Activated naive CD8-positive, alpha-beta T cell treated with anti-CD3 and anti-CD28 coated beads, Interleukin-2, amount 50 U/mL, for 24 hours (primary cell): ENCODE measurements around the gene TMED5.
A peak's percentile ranks its signal among the peaks of the same experiment; 100 is the strongest.
"Not testable (repeated sequence)": the region's sequence is repeated elsewhere in the genome, so short reads cannot be mapped to it uniquely, and the experiment has no call there.

Experiments
- ATAC-seq: fragments of 150-1000 bp; cut with Tn5 transposase; one replicate; pipeline ENCODE4 v1.10.0; 2021
- DNase-seq: peaks from one replicate; pipeline ENCODE4 v3.0.0; 2021
- H3K27ac Mint-ChIP-seq: one replicate; pipeline ENCODE4 v1.8.0; 2021; ENCODE audit warnings: mild to moderate bottlenecking, mixed read lengths
- H3K27me3 Mint-ChIP-seq: one replicate; pipeline ENCODE4 v1.8.0; 2021; ENCODE audit warnings: mixed read lengths
- H3K36me3 Mint-ChIP-seq: one replicate; pipeline ENCODE4 v1.8.0; 2021; ENCODE audit warnings: low read depth, mixed read lengths
- H3K4me1 Mint-ChIP-seq: one replicate; pipeline ENCODE4 v1.8.0; 2021; ENCODE audit warnings: mixed read lengths
- H3K4me3 Mint-ChIP-seq: one replicate; pipeline ENCODE4 v1.8.0; 2021; ENCODE audit warnings: mild to moderate bottlenecking, moderate library complexity, mixed read lengths
- H3K9me3 Mint-ChIP-seq: one replicate; pipeline ENCODE4 v1.8.0; 2021; ENCODE audit warnings: mixed read lengths

Gene TMED5

GRCh38 chr1:93190432-93190831 is 10.2 kb upstream of the TMED5 start:
- H3K9me3 Mint-ChIP-seq: no peaks in the 10 kb centered on the region
- H3K27ac Mint-ChIP-seq: no peak overlapping the region
- no peak for ATAC-seq
- peaks cover 12% of the 10 kb centered on the region for H3K4me1 Mint-ChIP-seq
- DNase-seq: no peak
- H3K36me3 Mint-ChIP-seq: peaks cover 32% of the 10 kb centered on the region
- H3K4me3 Mint-ChIP-seq: no peak overlapping the region
- no peaks in the 10 kb centered on the region for H3K27me3 Mint-ChIP-seq

- peaks cover 28% of the 10 kb centered on the region for H3K36me3 Mint-ChIP-seq
- ATAC-seq (no peak), DNase-seq (no peak)
- H3K27me3 Mint-ChIP-seq: no peaks in the 10 kb centered on the region
- peaks cover 28% of the 10 kb centered on the region for H3K4me1 Mint-ChIP-seq
- no peak overlapping the region for H3K4me3 Mint-ChIP-seq
- H3K9me3 Mint-ChIP-seq: no peaks in the 10 kb centered on the region
- no peak overlapping the region for H3K27ac Mint-ChIP-seq
Measured at GRCh38 chr1:93186667-93187066, 6.5 kb upstream of the TMED5 start.

- H3K4me1 Mint-ChIP-seq: peaks cover 54% of the 10 kb centered on the region
- H3K4me3 Mint-ChIP-seq: peak within 1 kb of the TSS; percentile 86
- peak within 1 kb of the TSS; percentile 93 for H3K27ac Mint-ChIP-seq
- DNase-seq (peak; percentile 57), ATAC-seq (peak; percentile 8)
- H3K36me3 Mint-ChIP-seq: peaks cover 46% of the 10 kb centered on the region
- H3K9me3 Mint-ChIP-seq: no peaks in the 10 kb centered on the region
- H3K27me3 Mint-ChIP-seq: no peaks in the 10 kb centered on the region
Measured at GRCh38 chr1:93180723-93181613, 755 bp upstream of the TMED5 start, which contains the start of gene CCDC18. Gene CCDC18, plus strand, starts transcription at chr1:93180724. Its CDS starts 2,638 bp downstream, at chr1:93183362.

- Mint-ChIP-seq H3K4me3 (peak overlapping the region; percentile 86), H3K27ac (peak overlapping the region; percentile 93), H3K9me3 (peaks cover 4% of the 10 kb centered on the region), H3K36me3 (peaks cover 44% of the 10 kb centered on the region), H3K27me3 (no peaks in the 10 kb centered on the region), H3K4me1 (peaks cover 65% of the 10 kb centered on the region)
- DNase-seq: no peak
- no peak for ATAC-seq
Measured at GRCh38 chr1:93178418-93178817, 1.8 kb downstream of the TMED5 start.

GRCh38 chr1:93177991-93178390 is 2.2 kb downstream of the TMED5 start:
- peaks cover 65% of the 10 kb centered on the region for H3K4me1 Mint-ChIP-seq
- H3K27me3 Mint-ChIP-seq: no peaks in the 10 kb centered on the region
- DNase-seq: no peak
- peaks cover 4% of the 10 kb centered on the region for H3K9me3 Mint-ChIP-seq
- peaks cover 44% of the 10 kb centered on the region for H3K36me3 Mint-ChIP-seq
- H3K27ac Mint-ChIP-seq: peak overlapping the region; percentile 93
- ATAC-seq: no peak
- peak overlapping the region; percentile 86 for H3K4me3 Mint-ChIP-seq

GRCh38 chr1:93174638-93175037 is 5.6 kb downstream of the TMED5 start:
- not testable (repeated sequence) for H3K27me3 Mint-ChIP-seq, H3K27ac Mint-ChIP-seq, H3K4me3 Mint-ChIP-seq, ATAC-seq, H3K9me3 Mint-ChIP-seq, DNase-seq
- Mint-ChIP-seq H3K36me3 (peaks cover 49% of the 10 kb centered on the region), H3K4me1 (peaks cover 71% of the 10 kb centered on the region)

GRCh38 chr1:93172778-93173177 is 7.4 kb downstream of the TMED5 start:
- no peak for ATAC-seq
- peaks cover 48% of the 10 kb centered on the region for H3K36me3 Mint-ChIP-seq
- no peak overlapping the region for H3K27ac Mint-ChIP-seq
- no peaks in the 10 kb centered on the region for H3K27me3 Mint-ChIP-seq
- no peak overlapping the region for H3K4me3 Mint-ChIP-seq
- no peak for DNase-seq
- peaks cover 62% of the 10 kb centered on the region for H3K4me1 Mint-ChIP-seq
- peaks cover 8% of the 10 kb centered on the region for H3K9me3 Mint-ChIP-seq

GRCh38 chr1:93171549-93172034 is 8.6 kb downstream of the TMED5 start:
- Mint-ChIP-seq H3K27me3 (no peaks in the 10 kb centered on the region), H3K27ac (peak overlapping the region; percentile 59), H3K36me3 (peaks cover 50% of the 10 kb centered on the region), H3K9me3 (peaks cover 19% of the 10 kb centered on the region), H3K4me3 (peak overlapping the region; percentile 74), H3K4me1 (peaks cover 54% of the 10 kb centered on the region)
- DNase-seq (no peak), ATAC-seq (no peak)

- peaks cover 53% of the 10 kb centered on the region for H3K36me3 Mint-ChIP-seq
- not testable (repeated sequence) for H3K27ac Mint-ChIP-seq, H3K27me3 Mint-ChIP-seq, ATAC-seq, H3K4me3 Mint-ChIP-seq, DNase-seq
- H3K4me1 Mint-ChIP-seq: peaks cover 46% of the 10 kb centered on the region
- peaks cover 21% of the 10 kb centered on the region for H3K9me3 Mint-ChIP-seq
Measured at GRCh38 chr1:93170141-93170678, 10.0 kb downstream of the TMED5 start.

- ATAC-seq (no peak), DNase-seq (no peak)
- H3K27ac Mint-ChIP-seq: no peak overlapping the region
- H3K4me3 Mint-ChIP-seq: no peak overlapping the region
- peaks cover 46% of the 10 kb centered on the region for H3K36me3 Mint-ChIP-seq
- H3K27me3 Mint-ChIP-seq: no peaks in the 10 kb centered on the region
- peaks cover 28% of the 10 kb centered on the region for H3K4me1 Mint-ChIP-seq
- H3K9me3 Mint-ChIP-seq: peaks cover 17% of the 10 kb centered on the region
Measured at GRCh38 chr1:93167006-93167405, 13.2 kb downstream of the TMED5 start.

- not testable (repeated sequence) for H3K4me3 Mint-ChIP-seq, H3K27me3 Mint-ChIP-seq, ATAC-seq, H3K27ac Mint-ChIP-seq, DNase-seq
- Mint-ChIP-seq H3K36me3 (peaks cover 47% of the 10 kb centered on the region), H3K4me1 (peaks cover 21% of the 10 kb centered on the region), H3K9me3 (peaks cover 17% of the 10 kb centered on the region)
Measured at GRCh38 chr1:93165895-93166294, 14.3 kb downstream of the TMED5 start.

- no peak overlapping the region for H3K4me3 Mint-ChIP-seq
- ATAC-seq (no peak), DNase-seq (no peak)
- H3K4me1 Mint-ChIP-seq: peaks cover 20% of the 10 kb centered on the region
- H3K27ac Mint-ChIP-seq: no peak overlapping the region
- no peaks in the 10 kb centered on the region for H3K27me3 Mint-ChIP-seq
- H3K36me3 Mint-ChIP-seq: peaks cover 46% of the 10 kb centered on the region
- H3K9me3 Mint-ChIP-seq: peaks cover 17% of the 10 kb centered on the region
Measured at GRCh38 chr1:93164816-93165215, 15.4 kb downstream of the TMED5 start.

- not testable (repeated sequence) for H3K27me3 Mint-ChIP-seq, H3K27ac Mint-ChIP-seq, DNase-seq, ATAC-seq, H3K4me3 Mint-ChIP-seq
- H3K4me1 Mint-ChIP-seq: peaks cover 13% of the 10 kb centered on the region
- peaks cover 41% of the 10 kb centered on the region for H3K36me3 Mint-ChIP-seq
- H3K9me3 Mint-ChIP-seq: peaks cover 13% of the 10 kb centered on the region
Measured at GRCh38 chr1:93163314-93163713, 16.9 kb downstream of the TMED5 start.

GRCh38 chr1:93159337-93159736 is 20.9 kb downstream of the TMED5 start:
- Mint-ChIP-seq H3K4me3 (no peak overlapping the region), H3K4me1 (peaks cover 18% of the 10 kb centered on the region), H3K36me3 (peaks cover 25% of the 10 kb centered on the region), H3K27me3 (no peaks in the 10 kb centered on the region), H3K27ac (no peak overlapping the region), H3K9me3 (no peaks in the 10 kb centered on the region)
- no peak for ATAC-seq
- DNase-seq: no peak

GRCh38 chr1:93155335-93155734 is 24.9 kb downstream of the TMED5 start:
- Mint-ChIP-seq H3K27ac (peak overlapping the region; percentile 19), H3K27me3 (no peaks in the 10 kb centered on the region), H3K36me3 (peaks cover 26% of the 10 kb centered on the region), H3K9me3 (no peaks in the 10 kb centered on the region), H3K4me3 (no peak overlapping the region), H3K4me1 (peaks cover 15% of the 10 kb centered on the region)
- no peak for DNase-seq
- peak; percentile 43 for ATAC-seq
